Psoas muscle (tissue), 8 donors: ENCODE data around the gene BANK1. TPM values are rescaled to one million over a fixed set of nuclear protein-coding genes. Genes with fewer than 3 reads are reported as not detected.

ENCODE experiments used
- ATAC-seq, 4 donors: fragments of 200-7000 bp; cut with Tn5 transposase; one replicate each; pipeline ENCODE4 v1.9.1; 2020; ENCODE audit warnings: moderate library complexity in 3 of 4, mild to moderate bottlenecking in 2 of 4
- DNase-seq, 2 donors: peaks; one replicate each; pipeline ENCODE4 v3.0.0-alpha.2; 2020
- H3K27ac ChIP-seq: fragments of 200-600 bp; one replicate; pipeline ENCODE4 v1.8.0; 2022
- H3K27me3 ChIP-seq, 3 donors: fragments of 200-600 bp in 1 of 3; one replicate each; pipeline versions ENCODE4 v1.6.1 to v1.8.0; 2013 to 2022; ENCODE audit warnings: low read length in 2 of 3, mild to moderate bottlenecking in 2 of 3, moderate library complexity in 1 of 3; ENCODE audit not compliant: insufficient read depth in 3 of 3
- H3K36me3 ChIP-seq, 2 donors: fragments of 200-600 bp in 1 of 2; one replicate each; pipeline versions ENCODE4 v1.6.1 to v1.8.0; 2013 to 2022; ENCODE audit warnings: low read depth in 1 of 2, mild to moderate bottlenecking in 1 of 2, moderate library complexity in 1 of 2; ENCODE audit not compliant: insufficient read depth in 1 of 2
- H3K4me1 ChIP-seq: fragments of 200-600 bp; one replicate; pipeline ENCODE4 v1.8.0; 2022
- H3K4me3 ChIP-seq: fragments of 200-600 bp; one replicate; pipeline ENCODE4 v1.8.0; 2022; ENCODE audit warnings: mild to moderate bottlenecking
- H3K9me3 ChIP-seq: fragments of 200-600 bp; one replicate; pipeline ENCODE4 v1.8.0; 2022
- WGBS, 3 donors: extraction: QIAGEN DNeasy Blood & Tissue Kit; methylation state at CpG; one replicate each; pipeline versions ENCODE4 v1.1.6 to v1.1.7; 2013; 5-methylcytosine and 5-hydroxymethylcytosine counted together
- intact Hi-C, 2 donors: fragments of 100-400 bp; cut with DNase I; formaldehyde crosslinking; loops; one replicate each; pipeline versions ENCODE4 v1.11.0 to v1.14.2; 2022
- polyA plus RNA-seq, 3 donors: library from polyadenylated mRNA; stranded (reverse); fragments of 200-250 nt; gene quantifications; one replicate each; pipeline ENCODE4 v1.2.3, GENCODE V29; 2013
- total RNA-seq, 4 donors: library from RNA; stranded (reverse); fragmentation: NEBNext Ultra II Directional in 2 of 4; extraction: Animal tissue kit (Norgen Biotek cat#: 25700) in 2 of 4; gene quantifications; one replicate each; pipeline versions ENCODE4 v1.2.1 to v1.2.4, GENCODE V29; 2021 to 2023
- TF ChIP-seq, protein P1 (sequence below): fragments of 200-600 bp; IDR thresholded peaks from one replicate; pipeline ENCODE4 v1.8.0; 2022; ENCODE audit warnings: antibody characterized with exemption
- donor health status: healthy with polysubstance abuse.
- donor health status: DM: no; HTN: no; CAD: no; lungs with moderate emphysema.
- donor health status: Bipolar disorder and iron deficiency.
- donor health status: healthy.
- donor health status: DM: yes; HTN: yes; CAD: no.
- donor health status: DM: no; HTN: no; CAD: no.
- donor health status: DM: no; HTN: no; CAD: no.
- donor health status: DM: yes; HTN: yes; CAD: no.

Gene BANK1
- total and polyA plus RNA-seq, 7 donors, result 0.07 to 0.55 (median 0.17) TPM

GRCh38 chr4:101787701-101788316, 2.7 kb upstream of the BANK1 start:
- intact Hi-C loops, result no loop called here
- Histone ChIP-seq H3K9me3 (peaks cover 5% of the 10 kb centered on the region), H3K4me1 (no peaks in the 10 kb centered on the region), H3K27me3 (peaks cover 0 to 16% (median 0%) of the 10 kb centered on the region in 3 donors), H3K36me3 (no peaks in the 10 kb centered on the region), H3K27ac (no peak overlapping the region), H3K4me3 (no peak overlapping the region)
- WGBS, 3 donors, result 91 to 92% (median 91%) methylated on average over 4 of the region's 4 CpGs
- ATAC-seq (no peak), DNase-seq (no peak)
- TF ChIP-seq, protein P1, sequence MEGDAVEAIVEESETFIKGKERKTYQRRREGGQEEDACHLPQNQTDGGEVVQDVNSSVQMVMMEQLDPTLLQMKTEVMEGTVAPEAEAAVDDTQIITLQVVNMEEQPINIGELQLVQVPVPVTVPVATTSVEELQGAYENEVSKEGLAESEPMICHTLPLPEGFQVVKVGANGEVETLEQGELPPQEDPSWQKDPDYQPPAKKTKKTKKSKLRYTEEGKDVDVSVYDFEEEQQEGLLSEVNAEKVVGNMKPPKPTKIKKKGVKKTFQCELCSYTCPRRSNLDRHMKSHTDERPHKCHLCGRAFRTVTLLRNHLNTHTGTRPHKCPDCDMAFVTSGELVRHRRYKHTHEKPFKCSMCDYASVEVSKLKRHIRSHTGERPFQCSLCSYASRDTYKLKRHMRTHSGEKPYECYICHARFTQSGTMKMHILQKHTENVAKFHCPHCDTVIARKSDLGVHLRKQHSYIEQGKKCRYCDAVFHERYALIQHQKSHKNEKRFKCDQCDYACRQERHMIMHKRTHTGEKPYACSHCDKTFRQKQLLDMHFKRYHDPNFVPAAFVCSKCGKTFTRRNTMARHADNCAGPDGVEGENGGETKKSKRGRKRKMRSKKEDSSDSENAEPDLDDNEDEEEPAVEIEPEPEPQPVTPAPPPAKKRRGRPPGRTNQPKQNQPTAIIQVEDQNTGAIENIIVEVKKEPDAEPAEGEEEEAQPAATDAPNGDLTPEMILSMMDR, result no peak

DNA sequence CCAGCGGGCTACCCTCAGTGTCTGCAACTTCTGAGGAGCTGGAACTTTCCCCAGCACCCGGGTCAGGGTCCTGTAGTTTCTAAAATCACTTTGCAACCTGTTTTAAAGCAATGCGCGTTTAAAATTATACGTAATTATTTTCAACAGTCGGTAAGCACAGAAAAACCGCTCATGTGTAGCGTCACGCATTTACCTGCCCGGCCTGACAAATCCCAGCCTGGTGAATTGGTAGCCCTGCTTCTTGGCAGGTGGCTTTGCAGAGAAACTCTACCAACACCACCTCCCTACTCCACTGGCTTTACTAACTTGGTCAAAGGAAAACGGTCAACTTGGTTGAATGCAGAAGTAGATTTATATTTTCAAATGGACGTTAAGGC, 640 bp downstream of the BANK1 start:
- Histone ChIP-seq H3K36me3 (no peaks in the 10 kb centered on the region), H3K4me1 (no peaks in the 10 kb centered on the region), H3K4me3 (peak overlapping the region; percentile 67), H3K27me3 (peaks cover 0 to 16% (median 0%) of the 10 kb centered on the region in 3 donors), H3K9me3 (peaks cover 5% of the 10 kb centered on the region), H3K27ac (no peak overlapping the region)
- TF ChIP-seq, protein P1, result no peak
- no peak for DNase-seq
- intact Hi-C loops, result no loop called here
- 42 to 51% (median 47%) methylated on average over 12 of the region's 12 CpGs for WGBS, 3 donors
- ATAC-seq, result no peak

GRCh38 chr4:101792056-101792590, 1.6 kb downstream of the BANK1 start:
- Histone ChIP-seq H3K9me3 (peaks cover under 1% of the 10 kb centered on the region), H3K4me1 (no peaks in the 10 kb centered on the region), H3K27me3 (peaks cover 0 to 16% (median 0%) of the 10 kb centered on the region in 3 donors), H3K27ac (no peak overlapping the region), H3K36me3 (no peaks in the 10 kb centered on the region), H3K4me3 (no peak overlapping the region)
- DNase-seq, result no peak
- 77 to 89% (median 81%) methylated on average over 4 of the region's 4 CpGs for WGBS, 3 donors
- intact Hi-C loops, result no loop called here
- no peak for ATAC-seq
- TF ChIP-seq, protein P1, result no peak

DNA sequence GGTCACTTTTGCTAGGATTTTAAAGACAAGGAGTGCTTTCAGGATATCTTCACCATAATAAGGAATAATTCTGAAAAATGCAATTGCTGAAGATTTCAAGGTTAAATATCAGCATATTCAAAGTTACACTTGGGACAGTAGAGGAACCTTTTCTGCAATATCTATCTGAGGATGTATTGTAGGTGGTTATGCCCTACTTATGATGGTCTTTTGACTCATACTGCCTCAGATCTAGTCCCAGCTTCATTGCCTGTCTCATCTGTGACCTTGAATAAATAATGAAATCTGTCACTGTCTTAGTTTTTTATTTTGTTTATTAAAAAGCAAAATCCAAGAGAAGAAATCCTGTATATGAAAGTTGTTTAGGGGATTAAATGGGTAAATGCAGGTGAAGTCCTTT, 2.9 kb downstream of the BANK1 start:
- TF ChIP-seq, protein P1, result no peak

DNA sequence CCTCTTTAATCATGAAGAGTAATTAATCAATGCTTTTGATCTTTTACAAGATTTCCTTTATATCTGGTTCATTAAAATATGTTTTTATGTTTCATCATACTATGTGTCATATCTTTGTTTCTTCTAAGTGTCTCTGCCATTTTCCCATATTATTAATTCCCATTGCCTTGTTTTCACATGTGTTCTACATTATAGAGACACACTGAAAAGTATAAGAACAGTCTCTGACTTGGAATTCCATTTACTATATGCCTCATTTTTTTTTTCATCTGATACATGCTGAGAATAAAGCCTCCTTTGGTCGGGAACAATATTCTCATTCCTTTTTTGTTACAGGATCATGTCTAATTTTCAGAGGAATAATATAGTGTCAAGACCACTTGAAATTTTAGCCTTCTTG, 4.3 kb downstream of the BANK1 start:
- 52 to 74% (median 65%) methylated on average over 1 of the region's 1 CpG for WGBS, 3 donors
- no peak overlapping the region for H3K27ac ChIP-seq
- intact Hi-C loops, result no loop called here
- H3K27me3 ChIP-seq, result peaks cover 0 to 16% (median 0%) of the 10 kb centered on the region in 3 donors
- no peak overlapping the region for H3K4me3 ChIP-seq
- H3K36me3 ChIP-seq, result no peaks in the 10 kb centered on the region
- no peak for DNase-seq
- H3K9me3 ChIP-seq, result peaks cover 2% of the 10 kb centered on the region
- TF ChIP-seq, protein P1, result no peak
- ATAC-seq, result no peak
- no peaks in the 10 kb centered on the region for H3K4me1 ChIP-seq

More for the DNA sequence above, 2.9 kb downstream of the BANK1 start:
- H3K27me3 ChIP-seq, result peaks cover 0 to 16% (median 0%) of the 10 kb centered on the region in 3 donors
- no peaks in the 10 kb centered on the region for H3K4me1 ChIP-seq
- no peak overlapping the region for H3K4me3 ChIP-seq
- no peak for DNase-seq
- peaks cover 2% of the 10 kb centered on the region for H3K9me3 ChIP-seq
- H3K27ac ChIP-seq, result no peak overlapping the region
- no peak for ATAC-seq
- no peaks in the 10 kb centered on the region for H3K36me3 ChIP-seq
- intact Hi-C loops, result no loop called here
